PC-9 (cell line): ENCODE results near the gene ZMIZ1. TPM values are rescaled to one million over a fixed set of nuclear protein-coding genes. Genes with fewer than 3 reads are reported as not detected.

Experiments used
- BruUV-seq: library from RNA; stranded (reverse); fragments of 400-500 nt; replicated peaks from 2 replicates; lab custom pipeline; 2021; lab: Mats Ljungman, UMichigan
- CTCF ChIA-PET: fragments of 300-600 bp; sonication (Branson Sonifier 250); formaldehyde crosslinking; loops from one replicate; lab custom pipeline; 2022; ENCODE audit warnings: antibody characterized with exemption; lab: Charles Lee
- POLR2A ChIA-PET: fragments of 300-600 bp; sonication (Branson Sonifier 250); formaldehyde crosslinking; loops from one replicate; lab custom pipeline; 2022; ENCODE audit warnings: antibody characterized with exemption; ENCODE audit not compliant: unreplicated experiment; lab: Charles Lee
- DNase-seq, 2 experiments: peaks; one replicate each; pipeline versions ENCODE4 v3.0.0 to v3.0.0-alpha.2; 2015 to 2022; ENCODE audit warnings: mixed read lengths in 1 of 2
- H2AFZ ChIP-seq: fragments of 200-600 bp; sonication (generic); 2 replicates; pipeline ENCODE4 v1.8.1; 2017; ENCODE audit warnings: antibody characterized with exemption
- H3F3A ChIP-seq: fragments of 200-600 bp; sonication (generic); 2 replicates; pipeline ENCODE4 v1.8.1; 2017; ENCODE audit warnings: antibody characterized with exemption, mild to moderate bottlenecking, low read depth; ENCODE audit not compliant: insufficient read depth
- H3K27ac ChIP-seq: fragments of 200-600 bp; sonication (generic); 2 replicates; pipeline ENCODE4 v1.6.1; 2016; ENCODE audit warnings: mixed run types
- H3K27me3 ChIP-seq: fragments of 200-600 bp; sonication (generic); 2 replicates; pipeline ENCODE4 v1.6.1; 2016; ENCODE audit warnings: low read depth, mixed run types; ENCODE audit not compliant: insufficient read depth
- H3K36me3 ChIP-seq: fragments of 200-600 bp; sonication (generic); 2 replicates; pipeline ENCODE4 v1.6.1; 2016; ENCODE audit warnings: low read depth, mixed run types
- H3K4me1 ChIP-seq: fragments of 200-600 bp; sonication (generic); replicated peaks from 2 replicates; pipeline ENCODE4 v1.6.1; 2016; ENCODE audit warnings: mixed run types; ENCODE audit not compliant: insufficient read depth
- H3K4me2 ChIP-seq: fragments of 200-600 bp; sonication (generic); 2 replicates; pipeline ENCODE4 v1.6.1; 2017; ENCODE audit warnings: mixed run types
- H3K4me3 ChIP-seq: fragments of 200-600 bp; sonication (generic); 2 replicates; pipeline ENCODE4 v1.6.1; 2016; ENCODE audit warnings: mixed run types
- H3K79me2 ChIP-seq: fragments of 200-600 bp; sonication (generic); 2 replicates; pipeline ENCODE4 v1.6.1; 2017; ENCODE audit warnings: low read depth, mixed run types
- H3K9me2 ChIP-seq: fragments of 200-600 bp; sonication (generic); 2 replicates; pipeline ENCODE4 v1.8.1; 2017; ENCODE audit warnings: mild to moderate bottlenecking; ENCODE audit not compliant: insufficient read depth
- H3K9me3 ChIP-seq: fragments of 200-600 bp; sonication (generic); 2 replicates; pipeline ENCODE4 v1.8.1; 2016; ENCODE audit warnings: low read depth; ENCODE audit not compliant: insufficient read depth
- H4K20me1 ChIP-seq: fragments of 200-600 bp; sonication (generic); 2 replicates; pipeline ENCODE4 v1.8.1; 2017; ENCODE audit not compliant: insufficient read depth
- CTCF ChIP-seq: fragments of 200-600 bp; sonication (generic); conservative IDR thresholded peaks from 2 replicates; pipeline ENCODE4 v1.6.1; 2017; ENCODE audit warnings: mixed run types, antibody characterized with exemption, mild to moderate bottlenecking, moderate library complexity
- EZH2 ChIP-seq: fragments of 200-600 bp; sonication (generic); IDR thresholded peaks from 2 replicates; pipeline ENCODE4 v1.8.0; 2017; ENCODE audit warnings: antibody characterized with exemption, low read depth
- intact Hi-C: fragments of 100-400 bp; cut with micrococcal nuclease; formaldehyde crosslinking; loops from one replicate; pipeline ENCODE4 v1.10.0; 2022; ENCODE audit not compliant: unreplicated experiment
- total RNA-seq: library from RNA; stranded (reverse); gene quantifications from 2 replicates; pipeline ENCODE4 v1.2.3, GENCODE V29; 2021

ZMIZ1 gene
- total RNA-seq, 1 experiment from 2014 or later = 47.6 TPM

GRCh38 chr10:79047875-79048638, 20.7 kb upstream of the ZMIZ1 start:
- ChIA-PET POLR2A (no interaction called here), CTCF (interaction anchor here (0.6 kb wide), 1 partner anchor 347 kb away, joined by 4 read pairs; no protein-coding TSS in a partner anchor)
- no peak overlapping the region for H2AFZ ChIP-seq
- no peak for DNase-seq
- H3K79me2 ChIP-seq = no peaks in the 10 kb centered on the region
- H4K20me1 ChIP-seq = no peaks in the 10 kb centered on the region
- H3K36me3 ChIP-seq = no peaks in the 10 kb centered on the region
- no peak for TF ChIP-seq CTCF
- no peak for TF ChIP-seq EZH2
- intact Hi-C loops = no loop called here
- no peaks in the 10 kb centered on the region for H3K27me3 ChIP-seq
- H3K27ac ChIP-seq = no peak overlapping the region
- H3K4me2 ChIP-seq = no peak overlapping the region
- no peaks in the 10 kb centered on the region for H3K9me3 ChIP-seq
- H3K9me2 ChIP-seq = no peaks in the 10 kb centered on the region
- peaks cover 13% of the 10 kb centered on the region; the same call in 1 of the 2 replicates for H3K4me1 ChIP-seq
- 0 out of 2 replicates have a peak, but pooled peaks cover 3% of the 10 kb centered on the region for H3F3A ChIP-seq
- H3K4me3 ChIP-seq = no peak overlapping the region
- no TSS peak for BruUV-seq

- intact Hi-C loops = no loop called here
- Histone ChIP-seq H3K9me2 (no peaks in the 10 kb centered on the region), H3K27me3 (no peaks in the 10 kb centered on the region), H3K79me2 (no peaks in the 10 kb centered on the region), H4K20me1 (no peaks in the 10 kb centered on the region), H3K36me3 (no peaks in the 10 kb centered on the region), H3K4me1 (peaks cover 13% of the 10 kb centered on the region; the same call in 1 of the 2 replicates), H3K4me2 (no peak overlapping the region), H2AFZ (no peak overlapping the region), H3K4me3 (no peak overlapping the region), H3K9me3 (no peaks in the 10 kb centered on the region), H3F3A (no peaks in the 10 kb centered on the region), H3K27ac (no peak overlapping the region)
- POLR2A ChIA-PET = interaction anchor here (0.7 kb wide), 1 partner anchor 516 kb away, joined by 3 read pairs; no protein-coding TSS in a partner anchor
- CTCF ChIA-PET = interaction anchor here (0.6 kb wide), 1 partner anchor 348 kb away, joined by 4 read pairs; no protein-coding TSS in a partner anchor
- TF ChIP-seq CTCF (no peak), EZH2 (no peak)
- no peak for DNase-seq
- BruUV-seq = no TSS peak
Measured at GRCh38 chr10:79048639-79049550, 19.9 kb upstream of the ZMIZ1 start.
